GM12878 (cell line): ENCODE data around the gene TMEM91. TPM values are rescaled to one million over a fixed set of nuclear protein-coding genes. Genes with fewer than 3 reads are reported as not detected.

Source experiments
- ATAC-seq: fragments of 200-7000 bp; cut with Tn5 transposase; 3 replicates; pipeline ENCODE4 v1.9.1; 2020; ENCODE audit warnings: mild to moderate bottlenecking, moderate library complexity
- BruUV-seq: library from RNA; stranded (reverse); fragments of 400-500 nt; replicated peaks from 2 replicates; lab custom pipeline; 2021; lab: Mats Ljungman, UMichigan
- CTCF ChIA-PET: fragments of 300-600 bp; sonication (Branson Sonifier 250); formaldehyde crosslinking; extraction: SDS; loops from one replicate; lab custom pipeline; 2021; ENCODE audit warnings: inconsistent platforms; lab: Yijun Ruan, JAX
- POLR2A ChIA-PET: fragments of 350-600 bp; formaldehyde crosslinking; extraction: SDS; loops from one replicate; lab custom pipeline; 2021; ENCODE audit warnings: inconsistent platforms; lab: Charles Lee
- RAD21 ChIA-PET: fragments of 300-600 bp; sonication (Branson Sonifier 250); formaldehyde crosslinking; loops from one replicate; lab custom pipeline; 2023; ENCODE audit warnings: antibody characterized with exemption; ENCODE audit not compliant: unreplicated experiment; lab: Charles Lee
- SMC1A ChIA-PET: fragments of 300-600 bp; sonication (Branson Sonifier 250); formaldehyde crosslinking; loops from one replicate; lab custom pipeline; 2023; ENCODE audit not compliant: unreplicated experiment, uncharacterized antibody; lab: Charles Lee
- DNase-seq: peaks from one replicate; pipeline ENCODE4 v3.0.0-alpha.2; 2011; ENCODE audit warnings: low read depth, low spot score
- FAIRE-seq: peaks from 3 replicates; lab custom pipeline; 2011; peaks lifted over from hg19 to GRCh38; lab: Jason Lieb, UNC
- H2AFZ ChIP-seq: 2 replicates; pipeline ENCODE4 v1.6.0; 2011; ENCODE audit warnings: low read depth, low read length, control low read depth; ENCODE audit not compliant: control insufficient read depth
- H3K27ac ChIP-seq: 2 replicates; pipeline ENCODE4 v1.5.1; 2011; ENCODE audit warnings: control low read depth; ENCODE audit not compliant: control insufficient read depth, insufficient read depth
- H3K27me3 ChIP-seq, 2 experiments: replicated peaks in 1 of 2; 2 replicates each; pipeline versions ENCODE4 v1.6.0 to v1.6.1; 2011; ENCODE audit warnings: low read length in 1 of 2; ENCODE audit not compliant: control insufficient read depth in 2 of 2, insufficient read depth in 2 of 2
- H3K36me3 ChIP-seq, 2 experiments: 2 replicates each; pipeline ENCODE4 v1.5.1; 2011; ENCODE audit warnings: low read length in 1 of 2; ENCODE audit not compliant: control insufficient read depth in 2 of 2, insufficient read depth in 2 of 2
- H3K4me1 ChIP-seq: 2 replicates; pipeline ENCODE4 v1.6.1; 2011; ENCODE audit warnings: mild to moderate bottlenecking, low read length, moderate library complexity, mixed read lengths; ENCODE audit not compliant: control insufficient read depth, insufficient read depth
- H3K4me2 ChIP-seq: 2 replicates; pipeline ENCODE4 v1.6.0; 2011; ENCODE audit warnings: control low read depth; ENCODE audit not compliant: control insufficient read depth, insufficient read depth
- H3K4me3 ChIP-seq: fragments of 200-600 bp; sonication (generic); 2 replicates; pipeline ENCODE4 v1.5.1; 2016
- H3K79me2 ChIP-seq: 2 replicates; pipeline ENCODE4 v1.6.0; 2011; ENCODE audit warnings: low read length; ENCODE audit not compliant: control insufficient read depth, insufficient read depth
- H3K9ac ChIP-seq: 2 replicates; pipeline ENCODE4 v1.8.0; 2011; ENCODE audit warnings: low read length, control low read depth, mixed read lengths; ENCODE audit not compliant: control insufficient read depth, insufficient read depth
- H3K9me3 ChIP-seq: replicated peaks from 3 replicates; pipeline ENCODE4 v1.5.1; 2011; ENCODE audit warnings: mild to moderate bottlenecking, low read length; ENCODE audit not compliant: control insufficient read depth, insufficient read depth
- H4K20me1 ChIP-seq: 2 replicates; pipeline ENCODE4 v1.6.0; 2011; ENCODE audit not compliant: control insufficient read depth, insufficient read depth
- ATF2 ChIP-seq: IDR thresholded peaks from 2 replicates; pipeline ENCODE4 v1.6.1; 2012; ENCODE audit warnings: low read length, inconsistent platforms
- CBX3 ChIP-seq: fragments of 200-600 bp; sonication (generic); IDR thresholded peaks from 2 replicates; pipeline ENCODE4 v1.6.1; 2016; ENCODE audit warnings: low read depth, borderline replicate concordance
- CHD4 ChIP-seq: fragments of 200-600 bp; sonication (generic); IDR thresholded peaks from 2 replicates; pipeline ENCODE4 v1.6.1; 2016; ENCODE audit warnings: mild to moderate bottlenecking
- ESRRA ChIP-seq: IDR thresholded peaks from 2 replicates; pipeline ENCODE4 v1.6.1; 2012; ENCODE audit warnings: mild to moderate bottlenecking, low read length, improper control_type of control experiment
- EZH2 ChIP-seq: IDR thresholded peaks from 2 replicates; pipeline ENCODE4 v1.6.1; 2012; ENCODE audit warnings: low read depth, mild to moderate bottlenecking, control low read depth, inconsistent platforms, low read length, borderline replicate concordance; ENCODE audit not compliant: control insufficient read depth
- HCFC1 ChIP-seq: fragments of 150-350 bp; IDR thresholded peaks from 2 replicates; pipeline ENCODE4 v1.6.1; 2014; ENCODE audit warnings: low read length
- IRF3 ChIP-seq: fragments of 450-650 bp; IDR thresholded peaks from 2 replicates; pipeline ENCODE4 v1.6.1; 2014; ENCODE audit warnings: mild to moderate bottlenecking
- PAX8 ChIP-seq: fragments of 450-650 bp; IDR thresholded peaks from 2 replicates; pipeline ENCODE4 v1.6.1; 2017; ENCODE audit warnings: mild to moderate bottlenecking, moderate library complexity
- RBBP5 ChIP-seq: fragments of 200-600 bp; sonication (generic); conservative IDR thresholded peaks from 2 replicates; pipeline ENCODE4 v1.6.1; 2016
- WRNIP1 ChIP-seq: IDR thresholded peaks from 2 replicates; pipeline ENCODE4 v1.6.1; 2011; ENCODE audit warnings: low read depth, low read length, improper control_type of control experiment, borderline replicate concordance
- ZBTB40 ChIP-seq: fragments of 450-650 bp; IDR thresholded peaks from 2 replicates; pipeline ENCODE4 v1.6.1; 2016; ENCODE audit warnings: mild to moderate bottlenecking, moderate library complexity, borderline replicate concordance
- ZNF384 ChIP-seq: IDR thresholded peaks from 2 replicates; pipeline ENCODE4 v1.6.1; 2012; ENCODE audit warnings: low read depth, mild to moderate bottlenecking, low read length, improper control_type of control experiment, borderline replicate concordance
- ZNF687 ChIP-seq: fragments of 450-650 bp; IDR thresholded peaks from 2 replicates; pipeline ENCODE4 v1.6.1; 2017; ENCODE audit warnings: mild to moderate bottlenecking, moderate library complexity
- WGBS: methylation state at CpG from one replicate; pipeline ENCODE4 v1.1.6; 2016; ENCODE audit warnings: low lambda C conversion rate; ENCODE audit not compliant: insufficient replicate concordance, insufficient coverage; ENCODE audit errors: missing lambda C conversion rate; 5-methylcytosine and 5-hydroxymethylcytosine counted together
- in situ Hi-C: fragments of 300-500 bp; cut with MboI; formaldehyde crosslinking; loops from 9 replicates; pipeline ENCODE4 v1.14.3; 2018; ENCODE audit warnings: mixed read lengths
- intact Hi-C: fragments of 100-400 bp; cut with micrococcal nuclease; formaldehyde crosslinking; loops from one replicate; pipeline ENCODE4 v1.14.2; 2022; ENCODE audit not compliant: unreplicated experiment
- polyA plus RNA-seq, 11 experiments: library from polyadenylated mRNA; depleted of rRNA in 4 of 11; unstranded in 6 of 11; stranded (reverse) in 5 of 11; fragments of >200 nt; fragmentation: Nextera tagmentation in 4 of 11; fragmentation: Illumina TruSeq in 1 of 11; extraction: Ambion mirVana in 4 of 11; extraction: Trizol in 1 of 11; gene quantifications; 1 replicate in 1 of 11; 2 replicates in 10 of 11; pipeline versions ENCODE4 v1.2.1 to v1.2.3, GENCODE V29; 2011 to 2016; ENCODE audit warnings: inconsistent platforms in 2 of 11, missing spikeins in 2 of 11, low read depth in 1 of 11
- total RNA-seq, 4 experiments: library from RNA; depleted of rRNA in 3 of 4; stranded (reverse); fragments of >200 nt in 3 of 4; fragmentation: Illumina TruSeq in 1 of 4; extraction: Trizol in 1 of 4; gene quantifications; 2 replicates each; pipeline versions ENCODE4 v1.2.1 to v1.2.3, GENCODE V29; 2013 to 2021

The TMEM91 gene
- total and polyA plus RNA-seq, 10 of the 15 experiments (the other 5 are each of a cell fraction or from before 2014, with no cell fraction given), result 1.5 to 5.5 (median 2.7) TPM

GRCh38 chr19:41412953-41413352 lies 36.6 kb downstream of the TMEM91 start (continued):
- no peak for TF ChIP-seq ZNF687

GRCh38 chr19:41413947-41414346 lies 37.6 kb downstream of the TMEM91 start:
- SMC1A ChIA-PET, result no interaction called here
- in situ Hi-C loops, result no loop called here
- TF ChIP-seq ATF2 (no peak), CBX3 (no peak), RBBP5 (no peak), EZH2 (no peak), WRNIP1 (no peak), PAX8 (no peak), ESRRA (no peak), IRF3 (no peak), HCFC1 (no peak), ZNF384 (no peak), CHD4 (no peak), ZBTB40 (no peak)

More at GRCh38 chr19:41413947-41414346, 37.6 kb downstream of the TMEM91 start:
- Histone ChIP-seq H3K27ac (no peak overlapping the region), H2AFZ (no peak overlapping the region), H3K4me1 (peaks cover 12% of the 10 kb centered on the region), H4K20me1 (no peaks in the 10 kb centered on the region), H3K9ac (no peak overlapping the region), H3K27me3 (no peaks in the 10 kb centered on the region), H3K36me3 (peaks cover 1 to 11% of the 10 kb centered on the region in 2 experiments; a peak in 3 of 4 replicates), H3K9me3 (no peaks in the 10 kb centered on the region), H3K4me2 (no peak overlapping the region), H3K79me2 (peaks cover 5% of the 10 kb centered on the region), H3K4me3 (no peak overlapping the region)
- no peak for FAIRE-seq
- POLR2A ChIA-PET, result no interaction called here
- WGBS, result 93% methylated on average over 10 of the region's 10 CpGs
- intact Hi-C loops, result no loop called here
- no peak for DNase-seq
- RAD21 ChIA-PET, result no interaction called here
- BruUV-seq, result no TSS peak
- ATAC-seq, result no peak
- CTCF ChIA-PET, result interaction anchor here (0.5 kb wide), 1 partner anchor 145 kb away, joined by 3 read pairs; no protein-coding TSS in a partner anchor
